Esophagus squamous epithelium (tissue), 4 donors: Measurements from ENCODE around the gene KIZ.

Source experiments
- POLR2A ChIP-seq, 4 donors: fragments of 450-650 bp; IDR thresholded peaks; one replicate each; pipeline ENCODE4 v1.6.1; 2017; ENCODE audit warnings: antibody characterized with exemption in 4 of 4, mild to moderate bottlenecking in 4 of 4, moderate library complexity in 3 of 4
- TF ChIP-seq, protein P1 (sequence below), 6 experiments: fragments of 450-650 bp in 4 of 6; fragments of 200-600 bp in 2 of 6; sonication (generic) in 2 of 6; IDR thresholded peaks; one replicate each; pipeline ENCODE4 v1.5.1; 2016 to 2019; ENCODE audit warnings: antibody characterized with exemption in 6 of 6, mild to moderate bottlenecking in 4 of 6, moderate library complexity in 4 of 6

DNA sequence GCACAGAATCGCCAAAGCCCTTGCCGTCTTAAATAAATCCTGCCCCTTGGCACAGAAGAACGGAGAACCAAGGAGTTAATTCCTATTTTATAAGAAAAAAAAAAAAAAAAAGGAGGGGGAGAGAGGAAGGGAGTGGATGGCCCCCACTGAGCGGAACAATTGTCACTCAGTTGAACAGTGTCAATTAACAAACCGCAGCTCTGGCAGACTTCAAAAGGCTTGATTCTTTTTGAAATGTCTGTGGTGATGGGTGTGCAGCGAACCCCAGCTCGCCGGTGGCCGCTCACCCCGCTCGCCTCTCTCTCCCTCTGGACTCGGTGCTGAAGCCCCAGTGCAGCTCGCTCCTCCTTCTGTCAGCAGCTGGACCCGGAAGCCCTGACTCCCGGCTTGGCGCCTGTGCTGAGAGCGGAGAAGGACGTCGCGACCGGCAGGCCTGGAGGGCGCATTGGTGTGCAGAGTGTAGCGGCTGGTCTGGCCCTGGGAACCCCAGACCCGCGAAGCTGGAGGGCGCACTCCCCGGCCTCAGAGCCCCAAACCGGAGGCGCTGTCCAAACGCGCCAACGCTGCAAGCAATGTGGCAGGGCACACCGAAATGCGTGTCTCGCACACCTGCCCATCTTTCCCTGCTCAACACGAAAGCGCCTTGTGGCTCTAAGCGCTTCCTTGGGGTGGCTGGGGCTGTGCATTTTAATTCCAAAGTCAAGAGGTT is 23.1 kb upstream of the KIZ start:
- no peak for TF ChIP-seq POLR2A (IDR thresholded peaks at IDR 0.05)
- TF ChIP-seq, protein P1, sequence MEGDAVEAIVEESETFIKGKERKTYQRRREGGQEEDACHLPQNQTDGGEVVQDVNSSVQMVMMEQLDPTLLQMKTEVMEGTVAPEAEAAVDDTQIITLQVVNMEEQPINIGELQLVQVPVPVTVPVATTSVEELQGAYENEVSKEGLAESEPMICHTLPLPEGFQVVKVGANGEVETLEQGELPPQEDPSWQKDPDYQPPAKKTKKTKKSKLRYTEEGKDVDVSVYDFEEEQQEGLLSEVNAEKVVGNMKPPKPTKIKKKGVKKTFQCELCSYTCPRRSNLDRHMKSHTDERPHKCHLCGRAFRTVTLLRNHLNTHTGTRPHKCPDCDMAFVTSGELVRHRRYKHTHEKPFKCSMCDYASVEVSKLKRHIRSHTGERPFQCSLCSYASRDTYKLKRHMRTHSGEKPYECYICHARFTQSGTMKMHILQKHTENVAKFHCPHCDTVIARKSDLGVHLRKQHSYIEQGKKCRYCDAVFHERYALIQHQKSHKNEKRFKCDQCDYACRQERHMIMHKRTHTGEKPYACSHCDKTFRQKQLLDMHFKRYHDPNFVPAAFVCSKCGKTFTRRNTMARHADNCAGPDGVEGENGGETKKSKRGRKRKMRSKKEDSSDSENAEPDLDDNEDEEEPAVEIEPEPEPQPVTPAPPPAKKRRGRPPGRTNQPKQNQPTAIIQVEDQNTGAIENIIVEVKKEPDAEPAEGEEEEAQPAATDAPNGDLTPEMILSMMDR (IDR thresholded peaks at IDR 0.05) = no peak
